ENCODE measurements around the gene PAXX. TPM values are rescaled to one million over a fixed set of nuclear protein-coding genes. Genes with fewer than 3 reads are reported as not detected.

The PAXX gene
- polyA plus RNA-seq, 1 donor from 2014 or later = 276 TPM

GRCh38 chr9:136947955-136948510 lies 44.2 kb upstream of the PAXX start:
- no peak overlapping the region for H3K27ac ChIP-seq (ENCODE audit: low read length)
- no peak overlapping the region for H2AFZ ChIP-seq (ENCODE audit: low read depth, low read length)
- H3K9ac ChIP-seq (ENCODE audit: low read length) = no peak overlapping the region

GRCh38 chr9:136949239-136949816 lies 42.9 kb upstream of the PAXX start:
- Histone ChIP-seq H3K4me2 (ENCODE audit: low read length) (peak overlapping the region; percentile 35), H4K20me1 (ENCODE audit: insufficient read depth) (no peaks in the 10 kb centered on the region), H2AFZ (ENCODE audit: low read depth, low read length) (peak overlapping the region; percentile 85), H3K9me2 (ENCODE audit: insufficient read depth, low read length) (no peaks in the 10 kb centered on the region), H3K27me3 (ENCODE audit: insufficient read depth, low read depth, low read length) (no peaks in the 10 kb centered on the region), H3K9ac (ENCODE audit: low read length) (peak overlapping the region; percentile 93), H3K27ac (ENCODE audit: low read length) (peak overlapping the region; percentile 91), H3K4me3 (ENCODE audit: low read length) (peak overlapping the region; percentile 82), H3F3A (ENCODE audit: insufficient read depth, low read length, poor library complexity, severe bottlenecking) (no peaks in the 10 kb centered on the region), H3K36me3 (ENCODE audit: insufficient read depth, low read length) (no peaks in the 10 kb centered on the region), H3K9me3 (ENCODE audit: low read length) (no peaks in the 10 kb centered on the region), H3K79me2 (replicated peaks; ENCODE audit: insufficient read depth, low read length) (no peaks in the 10 kb centered on the region)
- TF ChIP-seq CTCF (IDR thresholded peaks at IDR 0.05; ENCODE audit: poor library complexity, severe bottlenecking) (no peak), EZH2 (IDR thresholded peaks at IDR 0.05; ENCODE audit: borderline replicate concordance, insufficient read depth, low read length, poor library complexity, severe bottlenecking) (no peak), REST (IDR thresholded peaks at IDR 0.05; ENCODE audit: borderline replicate concordance) (no peak), RAD21 (conservative IDR thresholded peaks at IDR 0.05) (no peak), POLR2AphosphoS5 (IDR thresholded peaks at IDR 0.05) (no peak), SMC3 (conservative IDR thresholded peaks at IDR 0.05; ENCODE audit: poor library complexity) (no peak), MXI1 (conservative IDR thresholded peaks at IDR 0.05; ENCODE audit: poor library complexity, severe bottlenecking) (no peak), TAF1 (IDR thresholded peaks at IDR 0.05; ENCODE audit: low read depth) (no peak), EP300 (conservative IDR thresholded peaks at IDR 0.05; ENCODE audit: poor library complexity, severe bottlenecking) (no peak)

More at GRCh38 chr9:136947955-136948510, 44.2 kb upstream of the PAXX start:
- Histone ChIP-seq H3K9me3 (ENCODE audit: low read length) (no peaks in the 10 kb centered on the region), H3K27me3 (ENCODE audit: insufficient read depth, low read depth, low read length) (no peaks in the 10 kb centered on the region), H3K36me3 (ENCODE audit: insufficient read depth, low read length) (no peaks in the 10 kb centered on the region), H3K4me2 (ENCODE audit: low read length) (no peak overlapping the region), H3K4me3 (ENCODE audit: low read length) (no peak overlapping the region), H3K9me2 (ENCODE audit: insufficient read depth, low read length) (no peaks in the 10 kb centered on the region), H3K79me2 (replicated peaks; ENCODE audit: insufficient read depth, low read length) (peaks cover 8% of the 10 kb centered on the region), H3F3A (ENCODE audit: insufficient read depth, low read length, poor library complexity, severe bottlenecking) (no peaks in the 10 kb centered on the region), H4K20me1 (ENCODE audit: insufficient read depth) (no peaks in the 10 kb centered on the region)
- TF ChIP-seq POLR2AphosphoS5 (IDR thresholded peaks at IDR 0.05) (no peak), EZH2 (IDR thresholded peaks at IDR 0.05; ENCODE audit: borderline replicate concordance, insufficient read depth, low read length, poor library complexity, severe bottlenecking) (no peak), CTCF (IDR thresholded peaks at IDR 0.05; ENCODE audit: poor library complexity, severe bottlenecking) (peak; percentile 41), TAF1 (IDR thresholded peaks at IDR 0.05; ENCODE audit: low read depth) (no peak), EP300 (conservative IDR thresholded peaks at IDR 0.05; ENCODE audit: poor library complexity, severe bottlenecking) (no peak), SMC3 (conservative IDR thresholded peaks at IDR 0.05; ENCODE audit: poor library complexity) (no peak), RAD21 (conservative IDR thresholded peaks at IDR 0.05) (peak; percentile 34), MXI1 (conservative IDR thresholded peaks at IDR 0.05; ENCODE audit: poor library complexity, severe bottlenecking) (no peak)

All from neural cell (in vitro differentiated cells).